Stimulated activated effector memory CD8-positive, alpha-beta T cell treated with anti-CD3 and anti-CD28 coated beads, Interleukin-12 subunit alpha, Interleukin-12 subunit beta, amount 100 ng/mL, for 72 hours (primary cell): ENCODE data around the gene C1RL.

ENCODE experiments used
- ATAC-seq: fragments of 150-1000 bp; cut with Tn5 transposase; 2 replicates; pipeline ENCODE4 v1.10.0; 2021
- DNase-seq, 2 donors: peaks; one replicate each; pipeline ENCODE4 v3.0.0; 2021 to 2022; ENCODE audit warnings: low spot score in 2 of 2
- H3K27ac Mint-ChIP-seq: one replicate; pipeline ENCODE4 v1.8.0; 2022; ENCODE audit warnings: mild to moderate bottlenecking, mixed read lengths
- H3K36me3 Mint-ChIP-seq: one replicate; pipeline ENCODE4 v1.8.0; 2022; ENCODE audit warnings: mild to moderate bottlenecking, mixed read lengths
- H3K4me1 Mint-ChIP-seq: one replicate; pipeline ENCODE4 v1.8.0; 2022; ENCODE audit warnings: mixed read lengths
- H3K4me3 Mint-ChIP-seq: one replicate; pipeline ENCODE4 v1.8.0; 2022; ENCODE audit warnings: mild to moderate bottlenecking, mixed read lengths
- H3K9me3 Mint-ChIP-seq: one replicate; pipeline ENCODE4 v1.8.0; 2022; ENCODE audit warnings: mixed read lengths

C1RL gene

DNA sequence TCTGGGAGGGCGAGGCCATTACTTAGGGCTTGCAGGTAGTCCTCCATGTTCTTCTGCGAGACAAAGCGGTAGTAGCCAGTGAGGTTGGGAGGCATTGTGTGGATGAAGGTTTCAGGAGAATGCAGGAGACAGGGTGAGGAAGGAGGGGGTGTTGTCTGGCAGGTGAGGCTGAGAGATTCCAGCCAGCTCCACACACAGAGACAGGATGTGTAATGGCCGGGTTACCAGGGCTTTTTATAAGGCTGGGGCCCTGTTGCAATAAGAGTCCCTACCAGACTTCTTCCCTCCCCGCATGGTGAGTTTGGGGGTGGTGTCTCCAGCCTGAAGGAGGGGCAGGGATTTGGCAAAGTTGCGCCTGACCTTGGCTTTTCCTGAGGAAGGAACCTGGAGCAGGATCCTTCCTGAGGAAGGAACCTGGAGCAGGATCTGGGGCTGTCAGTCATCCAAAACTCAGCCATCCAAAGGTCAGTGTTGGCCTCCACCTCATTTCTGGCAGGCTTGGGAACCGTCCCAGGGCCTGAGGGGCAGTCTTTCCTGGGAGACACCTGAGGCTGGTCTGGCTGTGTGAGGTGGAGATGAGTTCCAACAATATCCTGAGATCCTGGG lies 19.8 kb upstream of the C1RL start, which contains the start of gene RBP5:
Gene RBP5, minus strand, starts transcription at position 209 of the 606 bp plus-strand sequence. Its CDS starts 114 bp downstream, at position 95.
- ATAC-seq (no peak), DNase-seq (no peak)
- no peaks in the 10 kb centered on the region for H3K9me3 Mint-ChIP-seq
- H3K4me1 Mint-ChIP-seq, result peaks cover 44% of the 10 kb centered on the region
- peak within 1 kb of the TSS; percentile 96 for H3K27ac Mint-ChIP-seq
- H3K36me3 Mint-ChIP-seq, result peaks cover 43% of the 10 kb centered on the region
- peak within 1 kb of the TSS; percentile 97 for H3K4me3 Mint-ChIP-seq

DNA sequence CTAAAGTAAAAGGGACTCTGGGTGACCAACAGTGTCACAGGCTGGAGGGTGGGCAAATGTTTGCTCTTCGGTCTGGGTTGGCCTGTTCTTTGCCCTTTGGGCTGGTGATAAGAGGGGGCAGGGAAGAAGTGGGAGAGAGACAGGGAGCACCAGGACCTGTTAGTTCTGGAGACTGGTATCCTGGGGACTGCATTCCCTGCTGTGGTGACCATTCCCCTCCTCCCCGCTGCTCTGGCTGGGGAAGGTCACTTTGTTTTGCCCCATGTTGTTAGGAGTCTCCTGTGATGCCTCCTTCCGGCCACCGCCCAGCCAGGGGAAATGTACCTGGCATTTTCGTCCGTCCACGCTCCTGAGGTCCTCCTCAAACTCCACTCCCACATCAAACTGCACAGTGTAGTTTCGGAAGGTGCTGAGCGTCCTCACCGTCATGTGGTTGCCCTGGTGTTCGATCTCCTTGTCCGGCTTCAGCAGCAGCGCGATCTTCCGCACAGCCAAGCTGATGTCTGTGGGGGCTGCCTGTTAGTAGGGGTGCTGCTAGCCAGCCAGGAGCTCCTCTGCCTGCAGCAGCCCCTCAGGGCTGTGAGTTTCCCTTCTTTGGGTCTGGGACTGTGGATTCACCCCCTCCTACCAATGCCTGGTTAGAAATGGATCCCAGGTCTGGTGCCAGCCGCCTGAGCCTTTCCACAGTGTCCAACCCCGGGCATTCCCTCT lies 19.1 kb upstream of the C1RL start:
- H3K27ac Mint-ChIP-seq, result peak overlapping the region; percentile 48

DNA sequence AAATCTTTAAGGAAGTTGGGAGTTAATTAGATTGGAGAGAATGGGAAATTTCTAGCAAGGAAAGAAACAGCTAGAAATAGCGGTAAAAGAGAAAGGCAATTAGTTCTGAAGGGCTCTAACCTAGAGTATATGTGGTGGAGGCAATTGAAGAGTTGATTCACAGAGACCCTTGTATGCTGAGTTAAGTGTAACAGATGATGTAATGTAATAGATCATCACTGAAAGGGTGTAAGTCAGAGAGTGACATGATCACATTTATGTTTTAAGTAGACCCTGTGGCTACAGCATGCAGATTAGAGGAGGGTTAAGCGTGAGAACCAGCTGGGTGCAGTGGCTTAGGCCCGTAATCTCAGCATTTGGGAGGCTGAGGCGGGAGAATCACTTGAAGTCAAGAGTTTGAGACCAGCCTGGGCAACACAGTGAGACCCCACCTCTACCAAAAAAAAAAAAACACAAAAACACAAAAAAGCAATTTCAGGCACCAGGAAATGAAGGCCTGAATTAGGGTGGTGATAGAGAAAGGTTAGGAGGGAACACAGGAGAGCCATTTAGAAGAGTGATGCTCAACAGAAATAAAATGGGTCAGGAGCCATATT lies 16.7 kb upstream of the C1RL start:
- DNase-seq (no peak), ATAC-seq (no peak)
- H3K36me3 Mint-ChIP-seq, result peaks cover 19% of the 10 kb centered on the region
- no peaks in the 10 kb centered on the region for H3K9me3 Mint-ChIP-seq
- peaks cover 17% of the 10 kb centered on the region for H3K4me1 Mint-ChIP-seq
- H3K4me3 Mint-ChIP-seq, result no peak overlapping the region
- H3K27ac Mint-ChIP-seq, result no peak overlapping the region

More for the DNA sequence above, 19.1 kb upstream of the C1RL start:
- Mint-ChIP-seq H3K9me3 (no peaks in the 10 kb centered on the region), H3K4me3 (peak overlapping the region; percentile 97), H3K36me3 (peaks cover 36% of the 10 kb centered on the region), H3K4me1 (peaks cover 40% of the 10 kb centered on the region)
- ATAC-seq, result no peak
- no peak for DNase-seq

DNA sequence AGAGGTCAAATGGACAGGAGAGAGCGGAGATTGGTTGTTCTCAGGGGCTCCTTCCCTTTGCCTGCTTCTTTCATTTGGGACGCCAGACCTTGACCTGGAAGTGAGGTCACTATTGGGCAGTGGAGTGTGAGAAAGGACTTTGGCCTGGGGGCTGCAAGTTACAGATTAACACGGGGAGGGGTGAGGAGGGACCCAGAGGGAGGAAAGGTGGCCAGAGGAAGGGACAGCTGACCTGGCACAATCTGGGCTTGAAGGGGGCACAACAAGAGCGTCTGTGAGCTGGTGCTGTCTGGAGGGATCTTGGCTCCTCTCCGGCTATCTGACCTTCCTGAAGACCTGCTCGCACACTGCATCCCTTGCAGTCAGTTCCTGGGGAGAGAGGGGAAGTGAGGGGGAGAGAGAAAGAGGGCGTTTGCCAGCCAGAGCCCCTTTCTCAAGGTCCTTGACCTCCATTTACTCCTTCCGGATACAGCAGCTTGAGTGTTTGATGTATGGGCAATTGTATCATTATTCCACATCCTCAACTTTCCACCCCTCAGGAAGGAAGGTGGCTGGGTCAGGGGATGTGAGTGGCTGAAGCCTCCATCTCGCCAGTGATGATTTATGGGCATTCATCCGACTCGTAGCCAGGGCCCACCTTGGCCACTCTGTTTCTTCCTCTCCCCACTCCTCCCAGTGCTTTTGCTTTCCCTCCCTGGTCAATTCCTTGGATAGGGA lies 14.9 kb upstream of the C1RL start:
- no peak overlapping the region for H3K4me3 Mint-ChIP-seq
- H3K4me1 Mint-ChIP-seq, result peaks cover 8% of the 10 kb centered on the region
- DNase-seq, result no peak
- H3K9me3 Mint-ChIP-seq, result no peaks in the 10 kb centered on the region
- H3K36me3 Mint-ChIP-seq, result peaks cover 7% of the 10 kb centered on the region
- H3K27ac Mint-ChIP-seq, result peak overlapping the region; percentile 79
- ATAC-seq, result no peak

DNA sequence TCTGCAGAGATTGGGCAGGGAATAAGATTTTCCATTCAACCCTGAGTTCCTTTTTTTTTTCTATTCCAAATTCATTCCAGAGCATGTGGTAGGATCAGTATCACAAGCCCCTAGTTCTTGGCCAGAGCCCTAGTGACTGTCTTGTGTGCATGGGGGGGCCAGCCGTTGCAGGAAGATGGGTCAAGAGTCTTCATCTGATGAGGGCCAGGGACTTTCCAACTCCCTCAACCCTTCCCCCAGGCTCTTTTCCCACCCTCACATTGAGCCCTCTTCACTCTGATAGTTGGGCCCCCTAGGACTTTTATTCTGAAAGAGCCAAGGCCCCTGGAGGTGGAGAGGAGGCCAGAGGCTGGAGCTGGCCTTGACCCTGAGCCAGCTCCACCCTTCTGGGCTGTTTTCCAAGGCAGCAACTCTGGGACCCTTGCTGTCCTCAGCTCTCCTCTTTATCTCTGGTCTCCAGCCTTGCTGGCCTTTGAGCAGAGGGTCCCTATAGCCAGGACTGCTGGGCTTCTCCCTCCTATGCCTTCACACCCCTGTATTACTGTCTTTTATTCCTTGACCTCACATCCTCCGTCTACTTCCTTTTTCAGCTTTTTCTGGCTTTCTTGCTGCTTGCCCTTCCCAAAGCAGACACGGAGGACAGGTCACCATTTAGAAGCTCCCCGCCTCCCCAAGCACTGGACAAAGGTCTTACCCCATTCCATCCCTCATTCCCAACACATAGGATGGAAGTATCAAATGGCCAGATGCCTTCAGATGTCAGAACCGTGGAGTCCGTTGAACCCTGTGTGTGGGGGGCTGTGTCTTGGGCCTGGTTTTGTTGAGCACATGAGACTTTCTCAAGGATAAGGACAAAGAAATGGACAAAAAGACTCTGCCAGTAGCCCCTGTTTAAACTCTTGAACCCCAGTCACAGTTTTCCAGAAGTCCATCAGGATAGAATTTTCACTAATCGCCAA lies 14.1 kb upstream of the C1RL start:
- H3K36me3 Mint-ChIP-seq, result peaks cover 11% of the 10 kb centered on the region
- H3K4me3 Mint-ChIP-seq, result no peak overlapping the region
- ATAC-seq, result no peak
- H3K4me1 Mint-ChIP-seq, result peaks cover 4% of the 10 kb centered on the region
- DNase-seq, result no peak
- H3K9me3 Mint-ChIP-seq, result no peaks in the 10 kb centered on the region
- no peak overlapping the region for H3K27ac Mint-ChIP-seq

DNA sequence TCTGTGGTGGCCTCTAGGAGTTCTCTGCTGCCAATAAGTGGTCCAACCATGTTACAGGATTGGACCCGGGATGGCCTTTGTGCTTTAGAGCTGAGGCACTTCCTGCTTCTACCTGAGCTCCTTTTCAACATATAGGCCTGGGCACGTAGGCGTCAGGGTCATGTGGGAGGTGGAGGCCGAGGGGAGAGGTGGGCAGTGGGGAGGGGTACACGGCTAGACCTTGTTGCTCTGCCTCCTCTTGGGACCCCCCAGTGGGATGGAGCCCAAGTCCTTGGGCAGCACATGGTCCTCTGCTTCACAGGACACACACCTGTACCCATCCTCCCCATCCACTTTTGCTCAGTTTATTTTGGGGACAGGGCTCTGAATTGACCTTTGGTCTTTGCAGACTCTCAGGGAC lies 12.3 kb upstream of the C1RL start:
- no peak overlapping the region for H3K27ac Mint-ChIP-seq
- DNase-seq (no peak), ATAC-seq (no peak)
- H3K9me3 Mint-ChIP-seq, result no peaks in the 10 kb centered on the region
- H3K4me1 Mint-ChIP-seq, result peaks cover 8% of the 10 kb centered on the region
- H3K36me3 Mint-ChIP-seq, result peaks cover 17% of the 10 kb centered on the region
- H3K4me3 Mint-ChIP-seq, result no peak overlapping the region

DNA sequence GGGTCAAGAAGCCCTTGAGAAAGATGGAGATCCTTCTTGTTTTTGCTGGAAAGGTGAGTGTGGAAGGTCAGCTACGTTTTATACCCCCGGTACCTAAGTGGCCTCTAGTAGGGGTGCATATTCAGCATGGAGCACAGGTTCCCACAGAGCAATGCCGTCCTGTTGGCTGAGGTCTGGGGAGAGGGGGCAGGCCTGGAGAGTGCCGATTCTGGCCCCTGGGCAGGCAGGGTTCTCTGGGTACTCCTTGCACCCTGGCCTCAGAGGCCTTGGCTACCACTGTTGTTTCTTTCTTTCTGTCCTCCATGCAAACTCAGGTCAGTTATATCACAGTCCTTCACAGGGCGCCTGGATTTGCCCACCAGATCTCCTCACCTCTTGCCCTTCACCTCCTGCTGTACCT lies 11.2 kb upstream of the C1RL start:
- Mint-ChIP-seq H3K4me3 (no peak overlapping the region), H3K4me1 (peaks cover 8% of the 10 kb centered on the region), H3K9me3 (no peaks in the 10 kb centered on the region), H3K36me3 (peaks cover 27% of the 10 kb centered on the region), H3K27ac (no peak overlapping the region)
- ATAC-seq, result no peak
- no peak for DNase-seq

DNA sequence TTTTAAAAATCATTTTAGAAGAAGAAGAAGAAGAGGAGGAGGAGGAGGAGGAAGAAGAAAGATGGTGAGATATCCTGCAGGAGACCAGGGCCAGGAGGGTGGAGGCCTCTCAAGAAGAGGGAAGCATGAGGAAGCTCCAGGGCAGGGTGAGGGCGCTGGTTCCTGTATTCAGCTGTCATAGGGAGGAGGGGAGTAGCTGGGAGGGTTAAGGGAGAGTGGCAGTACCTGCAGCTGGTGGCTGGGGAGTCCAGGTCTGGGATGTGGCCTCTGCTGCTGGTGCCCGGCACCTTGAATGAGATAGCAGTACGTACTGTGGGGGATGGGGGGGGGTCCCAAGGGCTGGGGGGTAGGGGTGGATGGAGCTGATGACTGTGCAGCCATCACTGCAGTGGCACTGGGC lies 9.9 kb upstream of the C1RL start:
- Mint-ChIP-seq H3K9me3 (no peaks in the 10 kb centered on the region), H3K27ac (peak overlapping the region; percentile 1), H3K4me3 (no peak overlapping the region), H3K4me1 (peaks cover 12% of the 10 kb centered on the region), H3K36me3 (peaks cover 38% of the 10 kb centered on the region)
- no peak for ATAC-seq
- DNase-seq, result no peak

DNA sequence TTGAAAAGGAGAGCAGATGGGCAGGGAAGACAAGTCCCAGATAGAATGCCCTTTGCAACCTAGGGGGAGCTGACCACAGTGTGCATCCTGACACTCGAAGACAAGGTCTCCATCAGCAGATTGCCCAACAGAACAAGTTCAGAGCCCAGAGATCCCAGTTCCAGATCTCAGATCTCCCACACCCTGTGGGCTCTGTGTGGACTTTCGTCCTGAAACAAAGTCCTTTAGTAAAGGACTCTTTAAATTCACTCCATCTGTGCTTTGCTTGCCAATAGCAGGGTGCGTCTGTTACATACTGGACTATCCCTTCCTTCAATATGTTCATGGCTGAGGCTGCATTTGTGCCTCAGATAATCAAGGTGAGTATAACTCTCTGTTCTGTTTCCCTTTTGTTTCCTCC lies 8.7 kb upstream of the C1RL start:
- Mint-ChIP-seq H3K9me3 (no peaks in the 10 kb centered on the region), H3K4me3 (no peak overlapping the region), H3K36me3 (peaks cover 45% of the 10 kb centered on the region), H3K4me1 (peaks cover 19% of the 10 kb centered on the region), H3K27ac (peak overlapping the region; percentile 1)
- DNase-seq (no peak), ATAC-seq (no peak)

DNA sequence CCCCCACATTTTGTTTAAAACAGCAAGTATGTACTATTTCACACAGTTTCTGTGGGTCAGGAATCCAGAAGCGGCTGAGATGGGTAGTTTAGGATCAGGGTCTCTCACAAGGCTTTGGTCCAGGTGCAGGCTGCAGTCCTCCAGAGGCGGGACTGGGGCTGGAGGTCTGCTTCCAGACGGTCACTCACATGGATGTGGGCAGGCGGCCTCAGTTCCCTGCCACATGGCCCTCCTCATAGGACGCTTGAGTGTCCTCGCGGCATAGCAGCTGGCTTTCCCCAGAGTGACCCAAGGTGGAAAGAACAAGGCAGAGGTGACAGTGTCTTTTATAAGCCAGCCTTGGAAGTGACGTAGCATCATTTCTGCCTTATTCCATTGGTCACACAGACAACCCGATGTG lies 7.9 kb upstream of the C1RL start:
- Mint-ChIP-seq H3K27ac (no peak overlapping the region), H3K9me3 (no peaks in the 10 kb centered on the region), H3K4me3 (no peak overlapping the region), H3K4me1 (peaks cover 19% of the 10 kb centered on the region), H3K36me3 (peaks cover 42% of the 10 kb centered on the region)
- DNase-seq, result no peak
- no peak for ATAC-seq

DNA sequence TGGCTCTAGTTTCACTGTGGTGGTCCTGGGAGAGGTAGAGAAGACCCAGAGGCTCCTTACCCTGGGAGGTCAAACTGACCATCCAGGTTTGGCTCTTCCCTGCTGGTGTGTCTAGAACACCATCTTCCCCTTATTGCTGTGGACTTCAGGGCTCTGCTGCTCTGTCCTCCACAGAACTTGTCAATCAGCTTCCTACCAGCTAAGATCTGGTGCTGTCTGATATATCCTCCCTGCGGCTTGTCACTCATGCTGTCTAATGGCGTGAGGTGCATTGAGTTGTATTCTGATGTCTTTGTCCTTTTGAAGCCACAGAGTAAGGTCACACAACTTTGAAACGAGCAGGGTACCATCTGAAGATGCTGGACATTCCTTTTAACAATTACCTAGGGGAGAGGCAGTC lies 7.2 kb upstream of the C1RL start:
- no peak for ATAC-seq
- Mint-ChIP-seq H3K27ac (no peak overlapping the region), H3K4me3 (no peak overlapping the region), H3K9me3 (no peaks in the 10 kb centered on the region), H3K36me3 (peaks cover 38% of the 10 kb centered on the region), H3K4me1 (peaks cover 19% of the 10 kb centered on the region)
- DNase-seq, result no peak

DNA sequence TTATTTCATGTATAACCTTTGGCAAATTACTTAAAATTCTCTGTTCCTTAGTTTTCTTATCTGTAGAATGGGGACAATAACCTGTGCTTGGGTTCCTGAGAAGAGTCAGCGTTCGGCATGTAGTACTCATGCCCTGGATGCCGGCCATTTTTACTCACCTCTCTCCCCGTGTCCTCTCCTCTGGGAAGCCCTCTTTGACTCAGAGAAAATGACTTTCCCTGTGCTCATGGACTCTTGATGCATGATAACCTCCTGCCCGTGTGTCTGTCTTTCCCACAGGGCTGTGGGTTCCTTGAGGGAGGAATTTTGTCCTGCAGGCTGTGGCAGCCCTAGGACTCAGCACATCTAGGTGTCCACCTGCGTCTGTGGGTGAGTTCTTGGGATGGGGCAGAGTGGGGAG lies 5.8 kb upstream of the C1RL start:
- ATAC-seq (no peak), DNase-seq (no peak)
- Mint-ChIP-seq H3K9me3 (no peaks in the 10 kb centered on the region), H3K36me3 (peaks cover 46% of the 10 kb centered on the region), H3K4me3 (no peak overlapping the region), H3K4me1 (peaks cover 27% of the 10 kb centered on the region), H3K27ac (no peak overlapping the region)

DNA sequence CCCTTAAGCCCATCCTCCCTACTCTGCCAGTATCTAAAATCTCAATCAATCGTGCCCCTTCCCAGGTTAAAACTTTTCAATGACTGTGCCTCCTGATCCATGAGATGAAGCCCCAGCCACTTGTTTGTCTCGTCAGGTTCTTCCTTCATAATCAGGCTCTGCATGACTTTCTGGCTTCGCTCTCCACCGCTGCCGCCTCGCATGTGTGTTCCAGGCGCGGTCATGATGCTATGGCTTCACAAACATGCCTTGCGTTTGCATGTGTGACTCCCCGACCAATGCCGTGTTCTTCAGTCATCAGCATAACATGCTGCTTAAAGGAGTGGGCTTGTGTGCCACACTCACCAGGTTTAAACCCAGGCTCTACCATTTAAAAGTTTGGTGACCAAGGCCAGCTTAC lies 5.0 kb upstream of the C1RL start:
- peaks cover 35% of the 10 kb centered on the region for H3K4me1 Mint-ChIP-seq
- no peak for ATAC-seq
- no peaks in the 10 kb centered on the region for H3K9me3 Mint-ChIP-seq
- DNase-seq, result no peak
- no peak overlapping the region for H3K27ac Mint-ChIP-seq
- peaks cover 46% of the 10 kb centered on the region for H3K36me3 Mint-ChIP-seq
- H3K4me3 Mint-ChIP-seq, result no peak overlapping the region

DNA sequence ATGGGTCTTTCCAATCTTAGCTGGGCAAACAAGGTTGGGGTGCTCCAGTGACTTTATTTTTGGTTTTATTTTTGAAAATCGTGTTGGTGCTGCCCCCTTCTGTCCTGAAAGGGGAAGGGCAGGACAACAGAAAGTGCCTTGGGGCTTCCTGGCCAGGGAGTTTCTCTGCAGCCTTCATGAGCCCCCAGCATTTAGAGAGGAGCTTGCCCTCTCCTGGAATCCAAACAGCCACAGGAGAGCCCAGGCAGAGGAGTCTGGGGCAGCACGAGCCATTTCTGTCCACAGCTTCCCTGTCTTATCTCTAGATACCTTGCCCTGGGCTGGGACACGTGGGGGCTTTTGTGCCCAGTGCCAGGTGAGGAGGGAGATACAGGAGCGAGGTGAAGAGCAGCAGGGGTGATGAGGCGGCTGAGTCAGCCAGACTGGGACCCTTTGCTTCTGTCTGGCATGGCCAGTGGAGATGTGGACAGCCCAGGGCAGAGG lies 4.4 kb upstream of the C1RL start:
- Mint-ChIP-seq H3K27ac (no peak overlapping the region), H3K4me1 (peaks cover 34% of the 10 kb centered on the region), H3K4me3 (no peak overlapping the region), H3K9me3 (no peaks in the 10 kb centered on the region), H3K36me3 (peaks cover 49% of the 10 kb centered on the region)
- no peak for ATAC-seq
- peak; percentile 25 to 69 for DNase-seq
